K562 (cell line): ENCODE results near the gene HADH. TPM values are rescaled to one million over a fixed set of nuclear protein-coding genes. Genes with fewer than 3 reads are reported as not detected.

Experiments
- ATAC-seq: fragments of 200-7000 bp; cut with Tn5 transposase; 3 replicates; pipeline ENCODE4 v1.9.1; 2020; ENCODE audit warnings: moderate library complexity
- BruUV-seq: library from RNA; stranded (reverse); fragments of 400-500 nt; replicated peaks from 2 replicates; lab custom pipeline; 2021; lab: Mats Ljungman, UMichigan
- CTCF ChIA-PET: fragments of 300-600 bp; formaldehyde crosslinking; extraction: SDS; loops from one replicate; lab custom pipeline; 2021; ENCODE audit warnings: low intra/inter-chr PET ratio; lab: Yijun Ruan, JAX
- POLR2A ChIA-PET: fragments of 300-600, 350-650 bp; sonication (Branson Sonifier 250); formaldehyde crosslinking; extraction: SDS; loops from one replicate; lab custom pipeline; 2021; ENCODE audit warnings: antibody characterized with exemption, inconsistent platforms; lab: Yijun Ruan, JAX
- DNase-seq, 4 experiments: peaks; one replicate each; pipeline versions ENCODE4 v3.0.0 to v3.0.0-alpha.2; 2011 to 2018; ENCODE audit warnings: low spot score in 3 of 4, mixed read lengths in 3 of 4; ENCODE audit errors: extremely low read depth in 1 of 4
- FAIRE-seq: peaks from 2 replicates; lab custom pipeline; 2011; peaks lifted over from hg19 to GRCh38; lab: Jason Lieb, UNC
- H2AFZ ChIP-seq: 2 replicates; pipeline ENCODE4 v1.6.0; 2011; ENCODE audit warnings: low read depth, low read length, control low read depth, inconsistent platforms
- H3K27ac ChIP-seq: fragments of 200-600 bp; 3 replicates; pipeline ENCODE4 v1.8.0; 2011; ENCODE audit warnings: low read depth, mild to moderate bottlenecking, control low read depth, inconsistent platforms, low read length, moderate library complexity, mixed read lengths; ENCODE audit errors: extremely low read depth
- H3K27me3 ChIP-seq, 2 experiments: fragments of 300-600 bp in 1 of 2; 2 replicates in 1 of 2; 3 replicates in 1 of 2; pipeline versions ENCODE4 v1.6.0 to v1.8.0; 2011; ENCODE audit warnings: inconsistent platforms in 2 of 2, low read length in 2 of 2, mild to moderate bottlenecking in 1 of 2, mixed read lengths in 1 of 2, moderate library complexity in 1 of 2; ENCODE audit not compliant: control insufficient read depth in 2 of 2, insufficient read depth in 2 of 2
- H3K36me3 ChIP-seq: fragments of 300-600 bp; 3 replicates; pipeline ENCODE4 v1.8.0; 2011; ENCODE audit warnings: mild to moderate bottlenecking, low read length, inconsistent platforms; ENCODE audit not compliant: control insufficient read depth, insufficient read depth
- H3K4me1 ChIP-seq, 2 experiments: fragments of 200-600 bp in 1 of 2; replicated peaks in 1 of 2; 2 replicates in 1 of 2; 3 replicates in 1 of 2; pipeline versions ENCODE4 v1.5.1 to v1.8.0; 2011; ENCODE audit warnings: inconsistent platforms in 2 of 2, low read length in 2 of 2, mild to moderate bottlenecking in 1 of 2, mixed read lengths in 1 of 2, moderate library complexity in 1 of 2; ENCODE audit not compliant: control insufficient read depth in 2 of 2, insufficient read depth in 2 of 2
- H3K4me2 ChIP-seq: 2 replicates; pipeline ENCODE4 v1.6.1; 2011; ENCODE audit warnings: low read length, control low read depth, inconsistent platforms, mixed read lengths; ENCODE audit not compliant: insufficient read depth
- H3K4me3 ChIP-seq: fragments of 200-600 bp; sonication (generic), shearing (Covaris generic); 2 replicates; pipeline ENCODE4 v1.5.1; 2016; ENCODE audit warnings: control low read depth, inconsistent platforms
- H3K79me2 ChIP-seq: fragments of 200-600 bp; 3 replicates; pipeline ENCODE4 v1.8.0; 2011; ENCODE audit warnings: low read length, inconsistent platforms; ENCODE audit not compliant: control insufficient read depth, insufficient read depth
- H3K9ac ChIP-seq, 2 experiments: 2 replicates each; pipeline versions ENCODE4 v1.6.0 to v1.6.1; 2011; ENCODE audit warnings: low read depth in 2 of 2, low read length in 2 of 2, control low read depth in 1 of 2, inconsistent platforms in 1 of 2, mild to moderate bottlenecking in 1 of 2, mixed read lengths in 1 of 2; ENCODE audit not compliant: insufficient read depth in 1 of 2
- H3K9me1 ChIP-seq: one replicate; pipeline ENCODE4 v1.6.0; 2011; ENCODE audit warnings: inconsistent platforms, mild to moderate bottlenecking, low read length, moderate library complexity; ENCODE audit not compliant: control insufficient read depth, insufficient read depth
- H3K9me3 ChIP-seq: replicated peaks from 2 replicates; pipeline ENCODE4 v1.5.1; 2011; ENCODE audit warnings: low read depth, low read length, inconsistent platforms; ENCODE audit not compliant: control insufficient read depth, insufficient read depth
- H4K20me1 ChIP-seq: replicated peaks from 2 replicates; pipeline ENCODE4 v1.6.1; 2011; ENCODE audit warnings: low read length, inconsistent platforms, mixed read lengths; ENCODE audit not compliant: control insufficient read depth, insufficient read depth
- ASH1L ChIP-seq: fragments of 450-650 bp; IDR thresholded peaks from 2 replicates; pipeline ENCODE4 v1.6.1; 2018; ENCODE audit warnings: borderline replicate concordance, mild to moderate bottlenecking, low read depth; ENCODE audit not compliant: partially characterized antibody
- C11orf30 ChIP-seq: fragments of 450-650 bp; IDR thresholded peaks from 2 replicates; pipeline ENCODE4 v1.6.1; 2016; ENCODE audit warnings: low read depth, mild to moderate bottlenecking
- CBFA2T2 ChIP-seq: fragments of 450-650 bp; conservative IDR thresholded peaks from 2 replicates; pipeline ENCODE4 v1.6.1; 2017; ENCODE audit warnings: mild to moderate bottlenecking
- CHD2 ChIP-seq: IDR thresholded peaks from 2 replicates; pipeline ENCODE4 v1.6.1; 2011; ENCODE audit warnings: low read depth, low read length
- FOS ChIP-seq: IDR thresholded peaks from 3 replicates; pipeline ENCODE4 v1.6.1; 2011; ENCODE audit not compliant: insufficient read length; ENCODE audit errors: extremely low read depth
- HNRNPLL ChIP-seq: fragments of 200-400 bp; formaldehyde crosslinking; IDR thresholded peaks from 2 replicates; pipeline ENCODE4 v1.6.1; 2017; ENCODE audit warnings: low read length, low read depth, mild to moderate bottlenecking; ENCODE audit not compliant: poor library complexity, severe bottlenecking
- JUND ChIP-seq, 2 experiments: IDR thresholded peaks; 2 replicates in 1 of 2; 3 replicates in 1 of 2; pipeline ENCODE4 v1.6.1; 2011; ENCODE audit warnings: borderline replicate concordance in 2 of 2, low read depth in 2 of 2, low read length in 2 of 2, improper control_type of control experiment in 1 of 2, missing biosample characterization in 1 of 2, missing genetic modification characterization in 1 of 2, missing genetic modification reagents in 1 of 2
- KAT8 ChIP-seq: fragments of 450-650 bp; IDR thresholded peaks from 2 replicates; pipeline ENCODE4 v1.6.1; 2016; ENCODE audit warnings: low read depth, mild to moderate bottlenecking
- MED1 ChIP-seq: sonication (generic); formaldehyde crosslinking; IDR thresholded peaks from 2 replicates; pipeline ENCODE4 v1.8.1; 2023; ENCODE audit warnings: missing genetic modification reagents, borderline replicate concordance
- MXI1 ChIP-seq: IDR thresholded peaks from 2 replicates; pipeline ENCODE4 v1.6.1; 2011; ENCODE audit warnings: low read depth, mild to moderate bottlenecking, improper control_type of control experiment, low read length
- SMARCA4 ChIP-seq: fragments of 450-650 bp; IDR thresholded peaks from 2 replicates; pipeline ENCODE4 v1.6.1; 2016
- STAT5B ChIP-seq: fragments of 250-450 bp; sonication (Bioruptor Pico); IDR thresholded peaks from 2 replicates; pipeline ENCODE4 v1.8.0; 2021; ENCODE audit warnings: mild to moderate bottlenecking, inconsistent platforms
- TCF3 ChIP-seq: sonication (generic); formaldehyde crosslinking; IDR thresholded peaks from 2 replicates; pipeline ENCODE4 v1.4.0; 2020; ENCODE audit warnings: mild to moderate bottlenecking, missing genetic modification reagents
- TEAD4 ChIP-seq, 2 experiments: sonication (generic) in 1 of 2; formaldehyde crosslinking in 1 of 2; IDR thresholded peaks; 2 replicates each; pipeline versions ENCODE4 v1.6.1 to v1.8.0; 2012 to 2022; ENCODE audit warnings: borderline replicate concordance in 1 of 2, inconsistent platforms in 1 of 2, low read length in 1 of 2, mild to moderate bottlenecking in 1 of 2, missing genetic modification reagents in 1 of 2
- THRAP3 ChIP-seq: fragments of 450-650 bp; IDR thresholded peaks from 2 replicates; pipeline ENCODE4 v1.6.1; 2016; ENCODE audit warnings: mild to moderate bottlenecking, inconsistent platforms, borderline replicate concordance
- ZBTB26 ChIP-seq: fragments of 450-650 bp; formaldehyde crosslinking; IDR thresholded peaks from 2 replicates; pipeline ENCODE4 v1.4.0; 2022; ENCODE audit warnings: missing genetic modification characterization
- ZNF124 ChIP-seq: sonication (generic); formaldehyde crosslinking; IDR thresholded peaks from 2 replicates; pipeline ENCODE4 v1.8.1; 2022; ENCODE audit warnings: missing genetic modification reagents
- ZNF384 ChIP-seq: IDR thresholded peaks from 2 replicates; pipeline ENCODE4 v1.6.1; 2012; ENCODE audit warnings: low read depth, low read length, improper control_type of control experiment
- ZNF586 ChIP-seq: fragments of 450-650 bp; formaldehyde crosslinking; conservative IDR thresholded peaks from 2 replicates; pipeline ENCODE4 v1.4.0; 2020; ENCODE audit warnings: mild to moderate bottlenecking, moderate library complexity
- ZNF655 ChIP-seq: fragments of 250-450 bp; sonication (Bioruptor Pico); IDR thresholded peaks from 2 replicates; pipeline ENCODE4 v1.5.0; 2021
- ZNF696 ChIP-seq: fragments of 250-450 bp; sonication (Bioruptor Pico); conservative IDR thresholded peaks from 2 replicates; pipeline ENCODE4 v1.4.0; 2020; ENCODE audit warnings: mild to moderate bottlenecking, moderate library complexity
- WGBS: fragments of 100-300 bp; shearing (Covaris generic); methylation state at CpG from one replicate; pipeline ENCODE4 v1.1.6; 2016; ENCODE audit warnings: low coverage, mixed read lengths; ENCODE audit not compliant: insufficient coverage; ENCODE audit errors: missing lambda C conversion rate; 5-methylcytosine and 5-hydroxymethylcytosine counted together
- in situ Hi-C: fragments of 300-500 bp; cut with MboI; formaldehyde crosslinking; loops from 4 replicates; pipeline ENCODE4 v1.15.0; 2018; ENCODE audit warnings: inconsistent platforms, mixed read lengths
- intact Hi-C: fragments of 100-400 bp; cut with micrococcal nuclease; formaldehyde crosslinking; loops from 2 replicates; pipeline ENCODE4 v1.14.2; 2022
- polyA plus RNA-seq, 8 experiments: library from polyadenylated mRNA; depleted of rRNA in 4 of 8; stranded (reverse) in 5 of 8; unstranded in 3 of 8; fragments of >200 nt; fragmentation: Nextera tagmentation in 2 of 8; fragmentation: Illumina TruSeq in 1 of 8; extraction: Ambion mirVana in 2 of 8; extraction: Trizol in 1 of 8; gene quantifications; 2 replicates each; pipeline versions ENCODE4 v1.2.1 to v1.2.3, GENCODE V29; 2011 to 2014; ENCODE audit warnings: inconsistent platforms in 1 of 8, missing spikeins in 1 of 8
- total RNA-seq, 7 experiments: library from RNA; depleted of rRNA in 6 of 7; stranded (reverse); fragments of >200 nt in 6 of 7; fragmentation: Illumina TruSeq in 2 of 7; extraction: Trizol in 2 of 7; gene quantifications; 2 replicates each; pipeline versions ENCODE4 v1.2.1 to v1.2.3, GENCODE V29; 2011 to 2021; ENCODE audit warnings: low replicate concordance in 1 of 7

The HADH gene
- total and polyA plus RNA-seq, 9 of the 15 experiments (the other 6 are each of a cell fraction or from before 2014, with no cell fraction given) = 9.4 to 73.3 (median 32.8) TPM

- intact Hi-C loops = no loop called here
- TF ChIP-seq JUND (IDR thresholded peaks at IDR 0.05; ENCODE audit: borderline replicate concordance, low read depth, low read length) (peak; percentile 89), JUND (tag; IDR thresholded peaks at IDR 0.05; ENCODE audit: borderline replicate concordance, low read depth, low read length) (peak; percentile 83; the same call in 1 of the 3 replicates), FOS (peak; percentile 49), MXI1 (no peak), KAT8 (no peak), C11orf30 (no peak), TEAD4 (IDR thresholded peaks at IDR 0.05; ENCODE audit: low read length) (peak; percentile 70), TEAD4 (CRISPR knock-in tag; IDR thresholded peaks at IDR 0.05; ENCODE audit: borderline replicate concordance) (no peak), ZNF696 (CRISPR knock-in tag) (no peak), MED1 (CRISPR knock-in tag) (no peak), TCF3 (CRISPR knock-in tag) (peak; percentile 77), ZNF124 (CRISPR knock-in tag) (no peak), ZBTB26 (no peak), ZNF586 (CRISPR knock-in tag) (no peak), CBFA2T2 (peak; percentile 52), THRAP3 (no peak), ASH1L (no peak), ZNF384 (no peak), HNRNPLL (no peak), CHD2 (no peak), SMARCA4 (peak; percentile 88), STAT5B (CRISPR knock-in tag) (no peak), ZNF655 (CRISPR knock-in tag) (no peak)
These were observed 55.4 kb downstream of the HADH start for GRCh38 chr4:108044951-108045686.

More at GRCh38 chr4:108044951-108045686, 55.4 kb downstream of the HADH start:
- Histone ChIP-seq H3K27ac (no peak overlapping the region), H2AFZ (no peak overlapping the region), H3K9me1 (no peaks in the 10 kb centered on the region), H4K20me1 (no peaks in the 10 kb centered on the region), H3K4me1 (peaks cover 0 to 15% of the 10 kb centered on the region in 2 experiments; a peak in 4 of 5 replicates), H3K9me3 (no peaks in the 10 kb centered on the region), H3K36me3 (peaks cover 19% of the 10 kb centered on the region; the same call in 1 of the 3 replicates), H3K4me2 (no peak overlapping the region), H3K27me3 (no peaks in the 10 kb centered on the region), H3K79me2 (no peaks in the 10 kb centered on the region), H3K4me3 (no peak overlapping the region), H3K9ac (no peak overlapping the region)
- ChIA-PET CTCF (no interaction called here), POLR2A (interaction anchor here (0.9 to 1.4 kb wide), 3 partner anchors 9 to 14 kb away, joined by 3 to 6 read pairs (median 5); no protein-coding TSS in a partner anchor)
- ATAC-seq (peak; percentile 83), FAIRE-seq (peak; percentile 40), DNase-seq (peak in 3 of 4 experiments; percentile 22 to 65 (median 58))
- in situ Hi-C loops = no loop called here
- 22% methylated on average over 9 of the region's 9 CpGs for WGBS
- no TSS peak for BruUV-seq
